OCI-LY7 (cell line): ENCODE data around the gene LRP1B.

ENCODE experiments used
- EZH2phosphoT487 ChIP-seq: fragments of 200-600 bp; sonication (generic); IDR thresholded peaks from 2 replicates; pipeline ENCODE4 v1.6.1; 2018; ENCODE audit warnings: low read depth, borderline replicate concordance, mild to moderate bottlenecking, mixed run types, antibody characterized with exemption, low read length, moderate library complexity, mixed read lengths
- TF ChIP-seq, protein P1 (sequence below): fragments of 200-600 bp; sonication (generic); conservative IDR thresholded peaks from 2 replicates; pipeline ENCODE4 v1.5.1; 2014; ENCODE audit warnings: mild to moderate bottlenecking, antibody characterized with exemption, low read length, moderate library complexity, mixed read lengths

DNA sequence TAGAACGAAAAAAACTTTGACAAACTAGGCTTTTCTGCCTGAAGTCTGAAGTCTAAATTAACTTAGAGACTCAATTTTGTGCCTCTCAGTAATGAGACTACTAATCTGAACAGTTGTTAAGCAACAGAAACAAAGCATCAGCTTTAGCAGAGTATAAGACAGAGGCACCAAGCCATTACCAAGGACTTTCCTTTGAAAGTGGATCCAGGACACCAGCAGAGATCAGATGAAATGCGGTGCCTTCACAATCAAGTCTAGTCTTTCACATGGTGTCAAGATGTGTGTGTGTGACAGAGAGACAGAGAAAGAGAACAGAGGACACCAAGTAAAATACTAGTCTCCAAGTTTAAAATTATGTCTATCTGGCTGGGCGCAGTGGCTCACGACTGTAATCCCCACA, 1502.9 kb downstream of the LRP1B start:
- TF ChIP-seq EZH2phosphoT487, result no peak
- TF ChIP-seq, protein P1, sequence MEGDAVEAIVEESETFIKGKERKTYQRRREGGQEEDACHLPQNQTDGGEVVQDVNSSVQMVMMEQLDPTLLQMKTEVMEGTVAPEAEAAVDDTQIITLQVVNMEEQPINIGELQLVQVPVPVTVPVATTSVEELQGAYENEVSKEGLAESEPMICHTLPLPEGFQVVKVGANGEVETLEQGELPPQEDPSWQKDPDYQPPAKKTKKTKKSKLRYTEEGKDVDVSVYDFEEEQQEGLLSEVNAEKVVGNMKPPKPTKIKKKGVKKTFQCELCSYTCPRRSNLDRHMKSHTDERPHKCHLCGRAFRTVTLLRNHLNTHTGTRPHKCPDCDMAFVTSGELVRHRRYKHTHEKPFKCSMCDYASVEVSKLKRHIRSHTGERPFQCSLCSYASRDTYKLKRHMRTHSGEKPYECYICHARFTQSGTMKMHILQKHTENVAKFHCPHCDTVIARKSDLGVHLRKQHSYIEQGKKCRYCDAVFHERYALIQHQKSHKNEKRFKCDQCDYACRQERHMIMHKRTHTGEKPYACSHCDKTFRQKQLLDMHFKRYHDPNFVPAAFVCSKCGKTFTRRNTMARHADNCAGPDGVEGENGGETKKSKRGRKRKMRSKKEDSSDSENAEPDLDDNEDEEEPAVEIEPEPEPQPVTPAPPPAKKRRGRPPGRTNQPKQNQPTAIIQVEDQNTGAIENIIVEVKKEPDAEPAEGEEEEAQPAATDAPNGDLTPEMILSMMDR, result no peak
